HG03095 (cell line): ENCODE measurements around the gene DHODH.
"Not testable (repeated sequence)": the region's sequence is repeated elsewhere in the genome, so short reads cannot be mapped to it uniquely, and the experiment has no call there.

ENCODE experiments used
- ATAC-seq: cut with Tn5 transposase; IDR thresholded peaks from one replicate; pipeline ENCODE4 v1.9.1; 2021; ENCODE audit warnings: moderate library complexity; ENCODE audit not compliant: unreplicated experiment

The DHODH gene

DNA sequence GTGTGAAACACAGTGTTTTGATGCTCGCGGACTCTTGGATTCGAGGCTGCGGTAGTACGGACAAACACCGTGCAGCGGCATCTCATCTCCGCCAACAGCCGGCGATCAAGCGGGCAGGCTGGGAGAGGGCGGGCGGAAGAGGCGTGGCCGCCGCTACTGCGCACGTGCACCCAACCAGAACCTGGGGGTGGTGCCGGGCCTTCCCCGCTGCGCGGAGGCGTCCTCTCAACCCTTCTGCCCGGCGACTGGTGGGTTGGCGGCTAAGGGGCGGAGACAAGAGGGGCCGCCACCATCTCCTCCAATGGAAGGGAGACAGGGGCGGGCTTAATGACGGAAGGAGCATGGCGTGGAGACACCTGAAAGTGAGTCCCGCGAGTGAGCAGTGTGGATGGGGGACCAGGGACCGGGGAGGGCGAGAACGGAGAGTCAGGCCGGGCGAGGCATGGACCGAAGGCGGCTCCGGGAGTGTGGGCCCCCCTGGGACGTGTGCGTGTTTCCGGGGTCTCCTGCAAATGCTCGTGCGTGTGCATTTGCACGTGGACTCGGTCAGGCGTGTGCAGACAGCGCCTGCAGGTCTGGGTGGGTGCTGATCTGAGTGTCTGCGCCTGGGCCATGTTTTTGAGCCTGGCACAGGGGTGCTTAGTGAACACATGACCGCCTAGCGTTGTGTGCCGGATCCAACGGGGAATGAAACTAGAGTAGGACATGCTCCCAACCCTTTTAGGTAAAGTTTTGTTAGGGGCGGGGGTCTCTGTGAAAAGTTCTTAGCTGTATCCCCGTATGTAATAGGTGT lies at the start of gene DHODH:
TSS of gene DHODH (plus strand) at position 321 of the 793 bp plus-strand sequence. CDS start at position 342, 21 bp downstream.
- ATAC-seq = peak; percentile 100

DNA sequence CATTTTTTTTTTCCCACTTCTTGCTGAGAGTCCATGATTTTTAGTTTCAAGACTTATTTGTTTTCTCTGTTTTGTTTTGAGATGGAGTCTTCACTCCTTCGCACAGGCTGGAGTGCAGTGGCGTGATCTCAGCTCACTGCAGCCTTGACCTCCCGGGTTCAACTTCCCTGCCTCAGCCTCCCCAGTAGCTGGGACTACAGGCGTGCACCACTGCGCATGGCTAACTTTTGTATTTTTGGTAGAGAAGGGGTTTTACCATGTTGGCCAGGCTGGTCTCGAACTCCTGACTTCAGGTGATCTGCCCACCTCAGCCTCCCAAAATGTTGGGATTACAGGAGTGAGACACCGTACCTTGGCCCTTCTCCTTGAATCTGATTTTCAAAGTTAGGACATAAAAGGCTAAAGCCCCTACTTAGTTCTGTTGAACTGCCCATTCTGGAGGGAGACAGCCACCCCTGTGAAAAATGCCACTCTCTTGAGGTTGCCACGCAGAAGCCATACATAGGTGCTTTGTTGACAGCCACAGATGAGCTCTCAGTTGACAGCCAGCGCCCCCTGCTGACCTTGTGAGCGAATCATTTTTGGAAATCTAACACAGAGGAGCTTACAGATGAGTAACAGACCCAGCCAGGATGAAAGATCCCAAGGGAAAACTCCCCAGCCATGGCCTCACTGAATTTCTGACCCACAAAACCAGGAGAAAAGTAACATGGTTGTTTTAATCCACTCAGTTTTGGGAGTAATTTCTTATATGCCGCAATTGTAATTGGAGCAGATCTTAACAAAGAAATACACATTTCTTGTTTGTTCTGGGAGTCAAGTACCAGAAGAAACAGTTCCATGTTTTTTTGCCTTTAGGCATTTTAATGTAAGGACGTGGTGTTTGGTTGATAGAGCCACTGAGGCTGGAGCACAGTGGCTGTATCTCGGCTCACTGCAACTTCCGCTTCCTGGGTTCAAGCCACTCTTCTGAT lies 47.2 kb upstream of the DHODH start:
- ATAC-seq = peak; percentile 73

DNA sequence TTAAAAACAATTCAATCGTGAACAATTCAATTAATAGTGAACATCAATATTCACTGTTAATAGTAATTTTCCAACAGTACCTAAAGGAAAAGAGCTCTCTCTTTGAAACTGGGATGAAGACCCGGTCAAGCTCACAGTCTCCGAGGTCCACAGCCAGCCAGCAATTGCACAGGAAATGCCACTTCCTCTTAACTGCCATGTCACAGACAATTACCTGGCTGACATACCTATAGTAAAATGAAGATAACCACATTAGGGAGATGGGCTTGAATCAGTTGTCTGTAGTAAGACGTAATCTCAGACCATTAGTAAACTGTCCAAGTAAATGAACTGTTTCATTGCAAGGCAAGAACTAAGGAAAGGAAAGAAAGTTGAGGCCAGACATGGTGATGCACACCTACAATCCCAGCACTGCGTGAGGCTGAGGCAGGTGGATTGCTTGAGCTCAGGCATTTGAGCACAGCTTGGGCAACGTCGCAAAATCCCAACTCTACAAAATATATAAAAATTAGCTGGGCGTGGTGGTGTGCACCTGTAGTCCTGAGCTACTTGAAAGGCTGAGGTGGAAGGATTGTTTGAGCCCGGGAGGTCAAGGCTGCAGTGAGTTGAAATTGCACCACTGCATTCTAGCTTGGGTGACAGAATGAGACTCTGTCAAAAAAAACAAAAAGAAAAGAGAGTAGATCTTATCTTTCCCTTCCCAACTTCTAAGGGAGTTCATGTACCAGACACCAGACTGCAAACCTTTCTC lies 45.2 kb upstream of the DHODH start:
- no peak for ATAC-seq

DNA sequence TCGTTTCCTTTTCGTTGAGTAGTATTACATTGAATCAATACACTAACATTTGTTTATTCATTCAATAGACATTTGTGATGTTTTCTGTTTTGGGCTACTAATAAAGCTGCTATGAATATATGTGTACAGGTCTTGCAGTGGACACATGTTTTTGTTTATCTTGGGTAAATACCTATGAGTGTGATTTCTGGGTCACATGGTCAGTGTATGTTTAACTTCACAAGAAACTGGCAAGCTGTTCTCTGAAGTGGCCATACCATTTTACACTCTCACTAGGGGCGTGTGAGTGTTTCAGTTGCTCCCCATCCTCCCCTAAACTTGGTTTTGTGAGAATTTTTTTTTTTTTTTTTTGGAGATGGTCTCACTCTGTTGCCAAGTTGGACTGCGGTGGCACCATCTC lies 43.3 kb upstream of the DHODH start:
- ATAC-seq = no peak

DNA sequence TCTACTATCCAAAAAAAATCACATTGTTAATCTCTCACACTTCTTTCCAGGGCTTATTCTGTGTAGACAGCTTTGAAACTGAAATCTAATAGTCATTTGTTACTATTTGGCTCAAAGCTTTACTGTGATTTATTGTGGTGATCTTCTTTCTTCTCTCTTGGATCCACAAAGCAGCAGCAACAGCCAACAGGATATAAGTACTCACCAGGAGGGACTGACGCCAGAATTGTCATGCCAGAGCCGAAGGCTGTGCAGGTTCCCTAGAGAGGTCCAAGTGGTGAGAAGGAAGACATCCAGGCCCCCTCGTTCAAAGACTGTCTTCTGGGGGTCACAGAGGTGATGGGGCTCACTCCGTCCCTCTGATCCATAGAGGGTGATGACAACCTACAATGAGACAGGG lies 41.6 kb upstream of the DHODH start:
- no peak for ATAC-seq

DNA sequence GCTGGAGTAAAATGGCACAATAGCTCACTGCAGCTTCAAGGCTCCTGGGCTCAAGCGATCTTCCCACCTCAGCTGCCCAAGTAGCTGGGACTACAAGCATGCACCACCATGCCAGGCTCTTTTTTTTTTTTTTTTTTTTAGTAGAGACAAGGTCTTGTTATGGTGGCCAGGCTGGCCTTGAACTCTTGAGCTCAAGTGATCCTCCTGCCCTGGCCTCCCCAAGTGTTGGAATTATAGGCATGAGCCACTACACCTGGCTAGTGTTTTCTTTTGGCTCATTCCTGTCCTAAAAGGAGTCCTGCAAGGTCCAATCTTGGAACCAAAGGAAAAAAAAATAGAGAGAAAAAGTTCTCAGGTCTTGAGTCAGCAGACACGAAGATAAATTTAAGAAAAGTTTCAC lies 39.2 kb upstream of the DHODH start:
- no peak for ATAC-seq

DNA sequence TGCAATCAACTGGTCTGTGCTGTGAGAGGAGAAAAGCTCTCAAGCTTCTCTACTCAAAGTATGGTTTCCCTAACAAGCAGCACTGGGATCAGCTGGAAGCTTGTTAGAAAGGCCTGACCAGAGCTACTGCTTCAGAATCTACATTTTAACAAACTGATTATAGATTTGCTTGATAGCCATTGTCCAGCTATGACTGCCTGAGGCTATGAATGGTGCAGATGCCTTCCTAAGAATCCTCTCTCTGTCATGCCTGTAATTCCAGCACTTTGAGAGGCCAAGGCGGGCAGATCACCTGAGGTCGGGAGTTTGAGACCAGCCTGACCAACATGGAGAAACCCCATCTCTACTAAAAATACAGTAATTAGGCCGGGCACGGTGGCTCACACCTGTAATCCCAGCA lies 37.0 kb upstream of the DHODH start:
- ATAC-seq = no peak

DNA sequence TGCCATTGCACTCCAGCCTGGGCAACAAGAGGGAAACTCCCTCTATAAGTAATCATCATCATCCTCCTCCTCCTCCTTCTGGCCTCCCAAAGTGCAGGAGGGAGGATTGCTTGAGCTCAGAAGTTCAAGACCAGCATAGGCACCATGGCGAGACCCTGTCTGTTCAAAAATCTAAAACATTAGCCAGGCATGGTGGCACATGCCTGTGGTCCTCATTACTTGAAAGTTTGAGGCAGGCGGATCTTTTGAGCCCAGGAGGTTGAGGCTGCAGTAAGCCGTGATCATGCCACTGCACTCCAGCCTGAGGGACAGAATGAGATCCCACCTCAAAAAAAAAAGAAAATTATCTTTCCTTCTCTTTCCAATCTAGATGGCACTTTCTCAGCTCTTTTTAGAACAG lies 36.2 kb upstream of the DHODH start:
- no peak for ATAC-seq

DNA sequence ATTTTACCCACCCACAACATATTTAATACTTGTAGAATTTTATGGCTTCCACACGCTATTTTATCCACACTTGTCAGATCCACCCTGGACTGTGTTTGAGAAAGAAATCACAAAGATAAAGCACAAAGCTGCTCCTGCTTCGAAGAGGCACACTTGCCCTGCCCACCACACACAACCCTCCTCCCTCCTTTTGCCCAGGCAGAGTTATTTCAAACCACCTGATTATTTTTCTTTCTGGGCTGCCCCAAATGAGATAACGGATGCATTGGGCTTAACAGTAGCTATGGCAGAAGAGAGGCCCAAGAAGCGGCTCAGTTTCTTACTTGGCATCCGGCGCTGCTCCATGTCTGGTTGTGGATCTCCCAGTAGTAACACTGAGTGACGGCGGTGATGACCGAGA lies 35.5 kb upstream of the DHODH start:
- ATAC-seq = no peak

DNA sequence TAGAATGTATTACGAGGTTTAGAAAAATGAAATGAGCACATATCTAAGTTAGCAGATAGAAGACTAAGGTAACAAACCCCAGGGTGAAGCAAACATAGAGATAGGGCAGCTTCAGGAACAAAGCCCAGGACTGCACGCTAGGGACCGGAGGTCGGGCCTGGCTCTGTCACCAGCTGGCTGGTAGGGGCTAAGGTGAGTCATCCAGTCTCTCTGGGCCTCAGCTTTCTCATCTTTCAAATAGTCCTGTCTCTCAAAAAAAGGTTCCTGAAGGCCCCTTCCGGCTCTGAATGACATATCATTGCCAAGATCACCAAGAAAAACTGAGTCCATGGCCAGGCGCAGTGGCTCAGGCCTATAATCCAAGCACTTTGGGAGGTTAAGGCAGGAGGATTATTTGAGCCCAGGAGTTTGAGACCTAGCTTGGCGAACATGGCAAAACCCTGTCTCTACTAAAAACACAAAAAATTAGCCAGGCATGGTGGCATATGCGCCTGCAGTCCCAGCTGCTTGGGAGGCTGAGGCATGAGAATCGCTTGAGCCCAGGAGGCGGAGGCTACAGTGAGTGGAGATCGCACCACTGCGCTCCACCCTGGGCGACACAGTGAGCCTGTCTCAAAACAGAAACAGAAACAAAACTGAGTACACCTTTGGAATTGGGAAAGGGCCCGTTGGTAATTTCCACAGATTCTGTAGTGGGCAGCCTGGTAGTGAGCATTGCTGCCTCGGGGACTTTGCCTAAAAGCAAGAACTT lies 34.3 kb upstream of the DHODH start:
- no peak for ATAC-seq

DNA sequence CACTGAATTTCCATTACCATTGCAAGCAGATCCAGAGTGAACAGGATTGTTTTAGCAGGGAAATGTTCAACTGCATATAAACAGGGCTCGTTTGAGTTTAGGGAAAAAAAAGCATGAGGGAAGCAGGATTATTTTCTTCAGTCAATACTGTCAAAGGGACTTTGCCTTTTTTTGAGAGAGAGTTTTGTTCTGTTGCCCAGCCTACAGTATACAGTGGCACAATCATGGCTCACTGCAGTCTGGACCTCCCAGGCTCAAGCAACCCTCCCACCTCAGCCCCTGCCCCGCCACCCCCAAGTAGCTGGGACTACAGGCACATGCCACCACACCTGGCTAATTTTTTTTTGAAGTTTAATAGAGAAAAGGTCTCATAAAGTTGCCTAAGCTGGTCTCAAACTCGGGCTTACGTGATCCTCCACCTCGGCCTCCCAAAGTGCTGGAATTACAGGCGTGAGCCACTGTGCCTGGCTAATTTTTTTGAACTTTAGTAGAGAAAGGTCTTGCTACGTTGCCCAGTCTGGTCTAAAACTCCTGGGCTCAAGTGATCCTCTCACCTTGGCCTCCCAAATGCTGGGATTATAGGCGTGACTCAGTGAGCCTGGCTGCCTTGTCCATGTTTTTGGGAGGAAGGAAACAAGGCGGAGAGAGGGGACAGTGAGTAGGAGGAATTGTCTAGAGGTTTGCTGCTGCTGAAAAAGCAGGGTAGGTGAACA lies 23.1 kb upstream of the DHODH start:
- ATAC-seq = no peak

DNA sequence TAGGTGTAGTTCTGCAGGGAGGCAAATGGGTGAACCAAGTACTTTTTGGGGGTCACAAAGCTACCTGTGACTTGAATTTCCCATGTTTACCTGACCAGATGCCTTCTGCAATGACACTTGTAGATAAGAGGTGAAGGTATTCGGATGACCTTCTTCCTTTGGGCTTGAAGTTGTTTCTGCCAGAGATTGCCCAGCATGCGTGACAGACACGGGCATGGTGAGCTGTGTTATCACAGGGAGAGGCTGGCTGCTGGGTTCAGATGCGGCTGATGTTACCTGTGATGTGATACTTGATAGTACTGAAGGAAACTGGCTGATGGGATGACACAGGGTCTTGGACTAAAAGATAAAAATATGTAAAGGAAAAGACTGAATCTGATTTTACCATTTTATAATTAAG lies 22.4 kb upstream of the DHODH start:
- ATAC-seq = no peak

DNA sequence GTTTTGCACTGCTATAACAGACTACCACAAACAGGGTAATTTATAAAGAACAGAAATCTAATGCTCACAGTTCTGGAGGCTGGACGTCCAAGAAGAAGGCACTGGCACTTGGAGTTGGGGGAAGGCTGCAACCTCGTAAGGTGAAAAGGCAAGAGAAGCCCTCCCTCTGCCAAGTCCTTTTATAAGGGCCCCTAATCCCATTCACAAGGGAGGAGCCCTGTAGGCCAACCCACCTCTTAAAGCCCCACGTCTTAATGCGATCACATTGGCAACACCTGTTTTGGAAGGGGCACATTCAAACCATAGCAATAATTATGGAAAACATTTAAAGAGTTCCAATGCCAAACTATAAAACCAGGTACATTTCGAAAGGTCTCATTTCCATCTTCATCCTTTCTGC lies 13.5 kb upstream of the DHODH start:
- ATAC-seq = no peak

DNA sequence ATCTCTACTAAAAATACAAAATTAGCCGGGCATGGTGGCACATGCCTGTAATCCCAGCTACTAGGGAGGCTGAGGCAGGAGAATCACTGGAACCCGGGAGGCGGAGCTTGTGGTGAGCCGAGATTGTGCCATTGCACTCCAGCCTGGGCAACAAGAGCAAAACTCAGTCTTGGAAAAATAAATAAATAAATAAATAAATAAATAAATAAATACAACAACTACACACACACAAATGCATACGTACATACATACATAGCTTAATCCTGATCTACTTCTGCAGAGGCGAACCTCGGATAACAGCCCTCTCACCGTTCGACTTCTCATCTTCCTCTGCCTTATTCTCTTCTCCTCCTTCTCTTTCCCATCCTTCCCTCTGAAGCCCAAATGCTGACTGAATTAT lies 11.0 kb upstream of the DHODH start:
- ATAC-seq = not testable (repeated sequence)

DNA sequence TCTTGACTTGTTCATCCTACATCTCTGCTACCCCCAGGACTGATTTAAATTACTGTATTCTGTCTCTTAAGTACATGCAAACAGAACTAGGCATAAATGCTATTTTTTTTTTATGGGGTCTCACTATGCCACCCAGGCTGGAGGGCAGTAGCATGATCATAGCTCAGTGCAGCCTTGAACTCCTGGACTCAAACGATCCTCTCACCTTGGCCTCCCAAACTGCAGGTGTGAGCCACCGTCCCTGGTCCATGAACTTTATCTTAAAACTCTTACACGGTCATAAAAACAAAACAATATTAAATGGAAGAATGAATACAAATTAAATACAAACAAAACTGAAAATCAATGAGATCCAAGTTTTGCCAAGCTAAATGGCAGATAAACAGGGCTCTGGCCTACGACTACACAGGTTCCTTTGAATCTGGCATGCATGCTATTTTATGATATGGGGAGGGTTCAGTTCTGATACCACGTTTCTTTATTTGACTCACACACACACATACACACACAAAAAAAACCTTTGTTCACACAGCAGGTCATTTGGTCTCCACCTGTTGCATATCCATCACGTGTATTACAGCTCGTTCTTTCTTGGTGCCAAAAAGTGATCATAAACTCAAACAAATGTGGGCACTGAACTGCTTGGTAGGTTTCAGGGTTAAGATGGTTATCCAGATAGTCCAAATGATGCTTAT lies 7.2 kb upstream of the DHODH start:
- no peak for ATAC-seq

DNA sequence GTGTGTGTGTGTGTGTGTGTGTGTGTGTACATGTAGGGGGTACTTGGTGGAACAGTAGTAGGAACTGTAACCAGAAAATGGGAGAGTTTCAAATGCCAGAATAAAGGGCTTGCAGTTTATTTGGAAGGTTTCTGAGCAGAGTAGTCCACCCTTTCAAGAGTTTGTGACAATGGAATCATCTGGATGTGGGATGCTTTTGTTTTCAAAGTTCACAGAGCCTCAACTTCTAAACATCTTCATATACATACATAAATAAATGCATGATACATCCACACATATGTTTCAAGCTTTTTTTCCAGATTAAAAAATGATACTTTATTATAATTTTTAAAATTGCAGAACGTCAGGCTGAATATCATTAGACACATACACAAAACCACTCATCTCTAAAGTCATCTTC lies 5.9 kb upstream of the DHODH start:
- ATAC-seq = no peak

DNA sequence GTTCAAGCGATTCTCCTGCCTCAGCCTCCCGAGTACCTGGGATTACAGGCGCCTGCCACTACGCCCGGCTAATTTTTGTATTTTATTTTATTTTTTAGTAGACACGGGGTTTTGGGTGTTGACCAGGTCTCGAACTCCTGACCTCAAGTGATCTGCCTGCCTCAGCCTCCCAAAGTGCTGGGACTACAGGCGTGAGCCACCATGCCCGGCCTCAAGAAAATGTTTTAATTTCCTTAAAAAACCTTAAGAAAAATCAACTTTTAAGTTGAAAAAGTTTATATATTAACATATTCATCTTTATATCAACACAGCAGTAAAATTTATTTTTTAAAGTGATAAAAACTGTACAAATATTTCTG lies 500 bp upstream of the DHODH start:
- not testable (repeated sequence) for ATAC-seq

DNA sequence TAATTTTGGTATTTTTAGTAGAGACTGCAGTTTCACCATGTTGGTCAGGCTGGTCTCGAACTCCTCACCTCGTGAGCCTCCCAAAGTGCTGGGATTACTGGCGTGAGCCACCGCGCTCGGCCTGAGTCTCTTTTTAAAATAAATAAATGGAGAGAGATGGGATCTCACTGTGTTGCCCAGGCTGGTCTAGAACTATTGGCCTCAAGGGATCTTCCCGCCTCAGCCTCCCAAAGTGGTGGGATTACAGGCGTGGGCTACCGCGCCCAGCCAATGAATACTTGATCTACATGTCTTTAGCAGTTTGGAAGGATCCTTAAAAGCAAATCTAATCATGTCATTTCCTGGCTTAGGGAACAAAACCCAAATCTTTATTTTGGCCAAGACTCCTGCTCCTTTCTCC lies 1.2 kb downstream of the DHODH start:
- no peak for ATAC-seq

DNA sequence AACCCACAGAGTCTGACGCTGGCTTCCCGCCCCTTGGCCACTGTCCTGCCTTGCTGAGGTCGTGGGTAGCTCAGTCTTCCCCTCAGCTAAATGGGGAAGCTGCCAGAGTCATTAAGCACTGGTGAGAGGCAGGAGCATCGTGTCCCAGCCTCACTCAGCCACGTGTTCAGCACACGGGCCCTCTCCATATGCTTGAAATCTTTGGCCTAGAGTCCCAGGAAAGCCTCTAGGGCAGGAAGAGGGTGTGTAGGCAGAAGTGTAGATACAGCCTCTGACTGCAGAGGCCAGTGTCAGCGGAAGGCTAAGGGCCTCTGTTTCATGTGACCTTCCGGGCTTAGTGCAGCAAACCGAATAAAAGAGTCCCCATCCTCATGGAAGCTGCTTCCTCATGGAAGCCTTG lies 4.1 kb downstream of the DHODH start:
- ATAC-seq = no peak
